ENCODE data around the gene DIAPH3.
A peak's percentile ranks its signal among the peaks of the same experiment; 100 is the strongest.

Gene DIAPH3

DNA sequence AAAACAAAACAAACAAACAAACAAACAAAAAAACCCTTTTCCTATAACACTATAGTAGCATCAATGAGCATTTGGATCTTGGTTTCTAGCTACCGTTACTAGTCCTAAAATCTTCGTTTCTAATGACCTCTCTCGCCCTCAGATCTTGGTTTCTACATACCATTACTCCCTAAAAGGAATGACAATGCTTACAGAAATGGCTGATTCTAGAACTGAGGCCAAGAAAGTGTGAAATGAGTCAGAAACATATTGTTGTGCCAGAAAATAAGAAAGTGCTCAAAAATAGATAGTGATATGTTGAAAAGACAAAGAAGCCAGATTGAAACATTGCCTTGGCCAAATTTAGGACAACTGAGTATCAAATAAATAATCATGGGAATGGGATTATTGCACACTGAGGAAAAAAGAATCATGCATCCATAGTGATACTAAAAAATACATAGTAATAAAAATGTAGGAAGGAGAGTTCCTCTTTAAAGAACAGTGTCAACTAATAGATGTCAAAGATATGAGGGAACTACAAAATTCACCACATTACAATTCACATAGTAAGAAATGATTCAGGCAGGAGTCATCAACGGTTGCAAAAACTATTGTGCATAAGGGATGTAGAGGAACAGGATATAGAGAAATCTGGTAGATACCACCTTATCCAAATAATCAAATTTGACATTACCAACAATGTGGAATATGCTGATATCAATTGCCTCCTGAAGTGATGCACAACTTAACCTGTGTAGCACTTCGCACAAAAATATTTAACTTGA, 386.6 kb downstream of the DIAPH3 start:
- TF ChIP-seq, protein P1, sequence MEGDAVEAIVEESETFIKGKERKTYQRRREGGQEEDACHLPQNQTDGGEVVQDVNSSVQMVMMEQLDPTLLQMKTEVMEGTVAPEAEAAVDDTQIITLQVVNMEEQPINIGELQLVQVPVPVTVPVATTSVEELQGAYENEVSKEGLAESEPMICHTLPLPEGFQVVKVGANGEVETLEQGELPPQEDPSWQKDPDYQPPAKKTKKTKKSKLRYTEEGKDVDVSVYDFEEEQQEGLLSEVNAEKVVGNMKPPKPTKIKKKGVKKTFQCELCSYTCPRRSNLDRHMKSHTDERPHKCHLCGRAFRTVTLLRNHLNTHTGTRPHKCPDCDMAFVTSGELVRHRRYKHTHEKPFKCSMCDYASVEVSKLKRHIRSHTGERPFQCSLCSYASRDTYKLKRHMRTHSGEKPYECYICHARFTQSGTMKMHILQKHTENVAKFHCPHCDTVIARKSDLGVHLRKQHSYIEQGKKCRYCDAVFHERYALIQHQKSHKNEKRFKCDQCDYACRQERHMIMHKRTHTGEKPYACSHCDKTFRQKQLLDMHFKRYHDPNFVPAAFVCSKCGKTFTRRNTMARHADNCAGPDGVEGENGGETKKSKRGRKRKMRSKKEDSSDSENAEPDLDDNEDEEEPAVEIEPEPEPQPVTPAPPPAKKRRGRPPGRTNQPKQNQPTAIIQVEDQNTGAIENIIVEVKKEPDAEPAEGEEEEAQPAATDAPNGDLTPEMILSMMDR (IDR thresholded peaks at IDR 0.05; ENCODE audit: extremely low read depth, insufficient read depth, missing control alignments): no peak
- DNase-seq (ENCODE audit: low spot score): no peak
- in situ Hi-C loops (cut with MboI; ENCODE audit: low pct_unique_long_range_greater_than_20kb, low sequenced_read_pairs, unreplicated experiment): no loop called here

DNA sequence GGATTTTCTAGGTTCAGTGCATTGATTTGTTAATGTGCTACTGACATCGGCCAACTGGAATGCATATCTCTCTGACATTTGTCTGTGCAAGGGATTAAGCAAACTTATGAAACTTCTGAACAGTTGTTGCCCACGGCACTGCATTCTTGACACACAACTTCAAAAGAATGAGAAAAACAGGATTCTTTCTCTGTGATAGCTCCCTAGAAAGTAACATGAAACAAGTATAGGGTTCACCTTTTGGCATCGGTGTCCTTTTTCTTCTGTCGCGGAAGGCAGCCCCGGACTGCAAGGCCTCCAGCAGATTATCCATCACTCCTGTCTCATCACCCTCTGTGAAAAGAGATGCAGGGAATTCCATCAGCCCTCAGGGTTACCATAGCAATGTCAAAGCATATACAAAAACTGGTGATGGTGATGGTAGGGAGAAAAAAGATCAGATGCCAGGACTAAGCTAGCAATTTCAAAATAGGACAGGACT, 389.2 kb downstream of the DIAPH3 start:
- in situ Hi-C loops (cut with MboI; ENCODE audit: low pct_unique_long_range_greater_than_20kb, low sequenced_read_pairs, unreplicated experiment): no loop called here
- TF ChIP-seq, protein P1 (IDR thresholded peaks at IDR 0.05; ENCODE audit: extremely low read depth, insufficient read depth, missing control alignments): no peak
- no peak for DNase-seq (ENCODE audit: low spot score)

DNA sequence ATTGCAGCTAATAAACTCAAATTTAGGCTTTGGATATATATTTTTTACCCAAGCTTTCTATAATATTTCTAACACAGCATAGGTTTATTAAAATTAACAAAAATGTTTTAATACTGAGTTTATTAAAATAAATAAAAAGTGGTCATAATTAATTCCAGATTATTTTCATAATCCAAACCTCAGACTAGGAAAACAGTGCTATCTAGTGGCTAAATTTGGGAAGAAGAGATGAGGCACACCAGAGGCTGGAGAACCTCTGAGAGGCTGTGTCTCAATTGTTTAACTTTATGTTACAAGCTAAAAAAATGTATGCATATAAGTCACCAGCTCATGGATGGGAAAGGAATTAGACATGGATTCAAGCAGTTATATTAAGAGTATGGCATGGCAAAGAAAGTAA, 392.5 kb downstream of the DIAPH3 start:
- TF ChIP-seq, protein P1 (IDR thresholded peaks at IDR 0.05; ENCODE audit: extremely low read depth, insufficient read depth, missing control alignments): peak; percentile 41
- in situ Hi-C loops (cut with MboI; ENCODE audit: low pct_unique_long_range_greater_than_20kb, low sequenced_read_pairs, unreplicated experiment): no loop called here

DNA sequence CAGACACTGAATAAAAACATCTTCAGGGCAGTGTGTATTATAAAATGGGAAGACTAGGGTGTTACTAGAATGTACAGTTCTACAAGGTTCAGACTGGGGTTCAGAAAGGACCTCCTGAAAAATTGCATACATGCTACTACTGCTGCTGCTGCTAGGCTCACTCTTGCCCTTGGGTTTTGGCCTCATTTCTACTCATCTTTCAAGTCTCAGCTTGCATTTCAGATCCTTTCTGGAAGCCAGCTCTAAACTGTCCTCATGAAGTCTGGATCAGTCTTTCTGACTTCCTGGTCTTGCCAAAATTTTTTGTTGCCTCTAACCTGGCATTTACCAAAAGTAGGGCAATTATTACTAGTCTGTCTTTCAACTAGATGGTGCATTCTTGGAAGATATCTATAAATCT, 393.3 kb downstream of the DIAPH3 start:
- in situ Hi-C loops (cut with MboI; ENCODE audit: low pct_unique_long_range_greater_than_20kb, low sequenced_read_pairs, unreplicated experiment): no loop called here
- TF ChIP-seq, protein P1 (IDR thresholded peaks at IDR 0.05; ENCODE audit: extremely low read depth, insufficient read depth, missing control alignments): no peak
- no peak for DNase-seq (ENCODE audit: low spot score)

More for the DNA sequence above, 392.5 kb downstream of the DIAPH3 start:
- DNase-seq (ENCODE audit: low spot score): no peak

DNA sequence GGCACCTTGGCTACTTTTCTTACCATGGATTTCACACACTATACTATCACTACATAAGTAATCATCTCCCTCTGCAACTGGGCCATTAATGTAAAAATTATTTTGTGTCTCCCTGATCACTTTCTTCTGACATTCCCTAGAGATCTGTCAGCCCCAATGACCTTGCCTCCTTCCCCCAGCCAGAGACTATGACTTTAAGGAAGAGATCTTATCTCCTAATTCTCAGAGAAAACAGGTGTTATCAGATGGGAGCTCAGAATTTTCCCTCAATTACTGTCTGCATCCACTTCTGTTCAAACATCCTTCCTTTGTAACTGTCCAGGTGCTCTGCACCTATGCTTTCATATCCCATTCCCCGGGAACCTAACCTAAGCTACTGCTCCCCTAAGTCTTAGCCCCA, 397.5 kb downstream of the DIAPH3 start:
- in situ Hi-C loops (cut with MboI; ENCODE audit: low pct_unique_long_range_greater_than_20kb, low sequenced_read_pairs, unreplicated experiment): no loop called here
- no peak for DNase-seq (ENCODE audit: low spot score)
- TF ChIP-seq, protein P1 (IDR thresholded peaks at IDR 0.05; ENCODE audit: extremely low read depth, insufficient read depth, missing control alignments): no peak

DNA sequence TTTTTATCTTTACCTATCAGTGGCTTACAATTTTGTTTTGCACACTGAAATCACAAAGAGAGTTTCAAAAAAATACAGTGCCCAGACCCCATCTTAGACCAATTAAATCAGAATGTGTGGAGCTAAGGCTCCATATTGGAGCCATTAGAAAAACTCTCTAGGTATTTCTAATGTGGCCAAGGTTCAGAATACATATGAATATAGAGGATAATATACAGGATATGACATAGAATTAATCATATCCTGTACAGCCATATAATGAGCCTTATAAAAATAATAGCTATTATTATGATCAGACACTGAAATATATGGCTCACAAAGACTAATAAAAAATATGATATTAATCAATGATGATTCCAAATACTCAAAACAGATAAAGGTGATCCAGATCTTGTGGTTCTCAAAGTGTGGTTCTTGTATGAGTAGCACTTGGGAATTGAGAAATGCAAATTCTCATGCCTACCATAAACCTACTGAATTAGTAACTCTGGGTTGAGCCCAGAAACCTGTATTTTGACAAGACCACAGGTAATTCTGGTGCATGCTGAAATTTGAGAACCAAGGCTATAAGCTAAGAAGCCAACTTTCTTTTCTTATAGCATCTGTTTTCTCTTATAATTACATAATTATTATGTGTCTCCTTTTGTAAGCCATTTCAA, 408.0 kb downstream of the DIAPH3 start:
- in situ Hi-C loops (cut with MboI; ENCODE audit: low pct_unique_long_range_greater_than_20kb, low sequenced_read_pairs, unreplicated experiment): no loop called here

More for the DNA sequence above, 408.0 kb downstream of the DIAPH3 start:
- TF ChIP-seq, protein P1 (IDR thresholded peaks at IDR 0.05; ENCODE audit: extremely low read depth, insufficient read depth, missing control alignments): no peak
- DNase-seq (ENCODE audit: low spot score): no peak

Measured in GM13977 (cell line).